Stimulated activated CD8-positive, alpha-beta memory T cell treated with anti-CD3 and anti-CD28 coated beads, Interleukin-12 subunit alpha, Interleukin-12 subunit beta, amount 100 ng/mL, for 1 hour (primary cell): ENCODE results near the gene TECPR1.

ENCODE experiments used
- DNase-seq: peaks from one replicate; pipeline ENCODE4 v3.0.0-alpha.2; 2020; ENCODE audit warnings: low read depth

Gene TECPR1

DNA sequence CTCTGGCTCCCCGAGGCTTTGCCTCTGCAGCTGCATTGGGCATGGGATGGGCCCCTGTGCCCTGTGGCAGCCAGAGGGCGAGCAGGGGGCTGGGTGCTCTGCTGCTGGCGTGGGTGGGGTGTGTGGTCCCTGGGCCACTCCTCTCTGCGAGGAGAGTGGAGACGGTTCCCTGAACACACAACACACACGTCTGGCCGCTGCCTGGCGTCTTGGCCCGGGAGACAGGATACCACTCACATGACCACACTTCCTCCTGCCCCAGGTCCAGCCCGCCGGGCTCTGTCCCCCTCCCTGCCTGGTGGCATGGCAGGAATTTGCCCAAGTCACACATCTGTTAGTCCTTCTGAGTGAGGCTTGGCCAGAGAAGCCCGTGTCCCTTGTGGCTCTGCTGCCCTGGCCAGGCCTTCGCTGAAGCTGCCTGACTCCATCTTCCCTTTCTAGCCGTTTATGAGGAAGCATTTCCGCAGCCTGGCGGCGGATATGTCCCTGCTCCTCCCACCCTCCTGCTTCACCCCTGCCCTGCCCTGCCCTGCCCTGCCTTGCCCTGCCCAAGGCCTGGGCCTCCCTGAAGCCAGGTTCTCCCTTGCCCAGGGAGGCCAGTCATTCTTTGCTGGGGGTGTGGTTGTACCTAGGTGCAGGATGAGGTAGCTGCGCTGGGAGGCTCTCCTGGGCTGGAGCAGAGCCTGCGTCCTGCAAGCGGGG lies 32.5 kb upstream of the TECPR1 start:
- DNase-seq, result no peak

DNA sequence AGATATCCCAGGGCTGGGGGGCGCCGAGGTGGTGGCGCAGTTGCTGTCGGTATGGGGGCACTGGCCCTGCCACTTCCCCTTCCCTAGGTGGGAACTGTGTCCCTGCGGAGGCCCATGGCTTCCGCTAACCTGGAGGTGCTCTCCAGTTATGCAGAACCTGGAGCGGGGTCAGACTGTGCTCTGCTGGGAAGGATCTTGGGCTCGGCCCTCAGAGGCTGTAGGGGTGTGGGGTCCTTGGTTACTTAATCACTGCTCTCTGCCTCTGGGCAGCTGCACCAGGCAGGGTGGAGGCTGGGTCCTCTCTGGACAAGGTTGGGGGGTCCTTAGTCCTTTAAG lies 31.8 kb upstream of the TECPR1 start:
- no peak for DNase-seq

GRCh38 chr7:98283127-98283886 lies 31.3 kb upstream of the TECPR1 start:
- DNase-seq, result no peak

GRCh38 chr7:98282703-98283102 lies 30.7 kb upstream of the TECPR1 start:
- no peak for DNase-seq

DNA sequence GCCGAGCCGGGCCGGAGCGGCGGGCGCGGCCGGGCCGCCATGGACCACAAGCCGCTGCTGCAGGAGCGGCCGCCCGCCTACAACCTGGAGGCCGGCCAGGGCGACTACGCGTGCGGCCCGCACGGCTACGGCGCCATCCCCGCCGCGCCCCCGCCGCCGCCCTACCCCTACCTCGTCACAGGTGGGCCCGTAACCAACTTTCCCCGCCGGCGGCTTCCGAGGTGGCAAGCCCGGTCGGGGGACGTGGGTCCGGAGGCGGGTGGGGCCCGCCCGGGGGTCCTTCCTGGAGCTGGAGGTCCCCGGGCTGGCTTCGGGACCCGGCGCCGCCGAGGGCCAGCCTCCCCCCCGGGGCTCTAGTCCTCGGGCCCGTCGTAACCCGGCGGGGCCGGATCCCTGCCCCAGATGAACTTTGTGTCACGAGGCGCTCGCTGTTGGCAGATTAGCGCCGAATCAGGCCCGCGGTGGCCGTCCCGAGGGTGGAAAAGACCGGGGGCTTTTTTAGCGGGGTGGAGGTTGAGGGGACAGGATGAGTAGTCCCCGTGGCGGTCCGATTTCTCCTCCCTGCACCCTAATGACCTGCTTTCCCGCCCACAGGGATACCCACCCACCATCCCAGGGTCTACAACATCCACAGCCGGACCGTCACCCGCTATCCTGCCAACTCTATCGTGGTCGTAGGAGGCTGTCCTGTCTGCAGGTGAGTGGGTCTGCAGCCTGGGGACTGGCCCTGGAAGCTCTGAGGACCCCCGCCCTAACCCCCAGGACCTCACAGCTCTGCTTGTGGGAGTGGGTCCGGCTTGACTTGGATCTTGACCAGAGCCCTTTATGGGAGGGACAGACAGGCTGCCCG lies 29.9 kb upstream of the TECPR1 start:
- no peak for DNase-seq

DNA sequence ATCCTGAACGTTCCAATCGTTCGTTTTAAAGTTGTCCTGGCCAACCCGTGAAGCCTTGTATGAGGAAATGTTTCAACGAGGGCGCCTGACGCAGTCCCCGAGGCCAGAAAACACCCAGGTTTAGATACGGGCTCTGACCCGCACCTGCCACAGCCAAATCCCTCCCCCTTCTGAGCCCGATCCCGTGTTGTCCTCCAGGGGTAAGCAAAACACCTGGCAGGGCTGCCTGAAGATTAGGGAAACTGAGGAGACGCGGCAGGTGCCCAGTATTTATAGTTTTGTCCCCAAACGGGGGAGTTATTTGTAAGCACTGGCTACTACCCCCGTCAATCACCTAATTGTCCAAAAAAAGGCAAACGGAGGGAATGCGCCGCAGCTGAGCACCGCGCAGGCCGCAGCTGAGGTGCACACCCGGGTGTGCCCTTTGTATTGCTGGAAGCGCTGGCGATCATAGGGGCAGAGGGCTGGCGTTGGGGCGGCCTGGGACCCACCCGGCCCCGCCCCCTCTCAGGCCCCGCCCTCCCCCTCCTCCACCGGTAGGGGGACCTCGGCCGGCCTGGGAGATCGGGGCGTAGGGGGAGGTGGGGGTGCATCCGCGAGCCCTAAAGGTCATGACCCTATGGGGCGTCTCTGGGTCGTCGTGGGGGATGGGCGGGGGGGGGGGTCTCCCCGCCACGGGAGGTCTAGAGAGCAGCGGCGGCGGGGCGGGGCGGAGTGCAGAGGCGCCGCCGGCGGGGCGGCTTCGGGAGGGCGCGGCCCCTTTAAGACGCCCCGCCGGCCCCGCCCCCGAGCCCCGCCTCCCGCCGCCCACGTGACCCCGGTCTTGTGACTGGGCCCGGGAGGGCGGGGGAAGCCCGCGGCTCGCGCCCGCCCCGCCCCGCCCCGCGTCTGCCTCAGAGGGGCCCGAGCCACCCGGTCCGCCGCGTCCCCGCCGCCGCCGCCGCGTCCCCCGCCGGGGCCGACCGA lies 29.0 kb upstream of the TECPR1 start, which contains the start of gene BRI3:
Gene BRI3 (plus strand): TSS at position 896 of the 966 bp plus-strand sequence. CDS start 110 bp downstream, outside the sequence.
- DNase-seq, result peak; percentile 80

DNA sequence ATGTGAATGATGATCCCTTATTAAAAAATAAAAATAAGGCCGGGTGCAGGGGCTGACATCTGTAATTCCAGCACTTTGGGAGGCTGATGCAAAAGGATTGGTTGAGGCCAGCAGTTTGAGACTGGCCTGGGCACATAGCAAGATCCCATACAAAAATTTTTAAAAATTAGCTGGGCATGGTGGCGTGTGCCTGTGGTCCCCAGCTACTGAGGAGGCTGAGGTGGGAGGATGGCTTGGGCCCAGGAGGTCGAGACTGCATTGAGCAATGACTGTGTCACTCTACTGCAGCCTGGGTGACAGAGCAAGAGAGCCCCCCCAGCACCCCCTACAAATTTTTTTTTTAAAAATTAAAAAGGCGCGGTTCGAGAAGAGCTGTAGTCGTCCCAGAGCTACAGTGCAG lies 28.3 kb upstream of the TECPR1 start:
- DNase-seq, result no peak

GRCh38 chr7:98278936-98279335 lies 26.9 kb upstream of the TECPR1 start:
- no peak for DNase-seq

DNA sequence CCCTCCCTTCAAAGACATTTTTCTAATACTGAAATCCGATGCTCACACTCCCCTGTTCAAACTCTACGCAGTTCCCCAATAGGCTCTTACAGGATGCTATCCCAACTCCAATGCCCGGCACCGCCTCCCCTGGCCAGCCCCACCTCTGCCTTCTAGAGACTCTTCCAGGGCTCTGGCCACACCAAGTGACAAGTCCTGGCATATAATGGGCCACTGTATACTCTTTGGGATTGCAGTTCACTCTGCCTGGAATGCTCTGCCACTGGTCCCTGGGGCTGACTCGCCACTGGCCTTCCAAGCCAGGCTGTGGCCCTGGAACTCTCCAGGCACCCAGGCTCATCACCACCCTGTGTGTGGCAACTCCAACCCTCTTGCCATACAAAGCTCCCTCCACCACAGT lies 26.4 kb upstream of the TECPR1 start:
- no peak for DNase-seq

DNA sequence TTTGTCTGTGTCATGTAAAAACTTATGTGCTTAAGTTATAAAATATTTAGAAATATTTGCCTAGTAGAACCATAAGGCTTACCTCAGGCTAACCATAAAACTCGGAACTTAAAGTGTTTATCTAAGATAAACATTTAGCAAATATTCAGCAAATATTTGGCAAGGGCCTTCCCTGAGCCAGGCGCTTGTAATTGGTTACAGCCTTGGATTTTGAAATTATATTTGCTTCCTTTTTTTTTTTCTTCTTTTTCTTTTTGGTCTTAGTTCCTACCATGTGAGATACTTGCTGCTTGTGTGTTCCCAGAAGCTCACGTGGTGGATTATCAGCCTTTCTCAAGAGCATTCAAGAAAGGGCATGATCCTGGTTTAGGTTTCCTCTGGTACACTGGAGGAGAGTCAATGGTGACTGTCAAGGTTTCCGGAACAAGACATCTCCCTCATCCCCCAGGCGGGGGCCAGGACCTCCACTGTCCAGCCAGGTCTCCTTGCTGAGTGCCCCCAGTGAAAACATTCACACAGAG lies 24.3 kb upstream of the TECPR1 start:
- DNase-seq, result no peak

- no peak for DNase-seq
These were observed 15.3 kb upstream of the TECPR1 start for GRCh38 chr7:98267303-98267702.

DNA sequence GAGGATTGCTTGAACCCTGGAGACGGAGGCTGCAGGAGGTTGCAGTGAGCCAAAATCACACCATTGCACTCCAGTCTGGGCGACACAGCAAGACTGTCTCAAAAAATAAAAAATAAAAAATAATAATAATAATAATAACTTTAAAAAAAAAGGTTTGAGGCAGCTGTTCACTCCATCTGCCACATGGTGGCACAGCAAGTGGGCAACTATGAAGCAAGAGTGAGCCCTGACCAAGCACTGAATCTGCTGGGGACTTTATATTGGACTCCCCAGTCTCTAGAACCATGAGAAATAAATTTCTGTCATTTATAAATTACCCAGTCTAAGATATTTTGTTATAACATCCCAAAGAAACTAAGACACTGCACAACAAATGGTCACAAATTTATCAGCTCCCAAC lies 14.8 kb upstream of the TECPR1 start:
- DNase-seq, result no peak

- DNase-seq, result no peak
These were observed 13.8 kb upstream of the TECPR1 start for GRCh38 chr7:98265841-98266271.

GRCh38 chr7:98257701-98258100 lies 5.7 kb upstream of the TECPR1 start:
- no peak for DNase-seq

- no peak for DNase-seq
These were observed 4.4 kb upstream of the TECPR1 start for GRCh38 chr7:98256431-98256830.

DNA sequence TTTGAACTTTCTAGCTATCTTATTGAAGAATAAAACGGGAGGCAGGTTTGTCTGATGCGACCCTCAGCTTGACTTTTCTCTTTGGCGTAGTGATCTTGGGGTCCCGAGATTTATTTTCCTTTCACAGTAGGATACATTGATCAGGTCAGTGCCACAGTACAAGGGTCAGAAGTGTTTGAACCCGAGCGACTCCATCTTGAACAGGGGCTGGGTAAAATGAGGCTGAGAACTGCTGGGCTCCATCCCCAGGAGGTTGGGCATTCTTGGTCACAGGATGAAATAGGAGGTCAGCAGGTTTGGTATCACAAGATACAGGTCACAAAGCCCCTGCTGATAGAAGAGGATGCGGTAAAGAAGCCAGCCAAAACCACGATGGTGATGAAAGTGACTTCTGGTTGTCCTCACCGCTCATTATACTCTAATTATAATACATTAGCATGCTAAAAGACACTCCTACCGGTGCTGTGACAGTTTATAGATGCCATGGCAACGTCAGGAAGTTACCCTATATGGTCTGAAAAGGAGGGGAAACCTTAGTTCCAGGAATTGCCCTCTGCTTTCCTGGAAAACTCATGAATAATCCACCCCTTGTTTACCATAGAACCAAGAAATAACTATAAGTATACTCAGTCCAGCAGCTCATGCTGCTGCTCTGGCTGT lies 3.0 kb upstream of the TECPR1 start:
- no peak for DNase-seq

DNA sequence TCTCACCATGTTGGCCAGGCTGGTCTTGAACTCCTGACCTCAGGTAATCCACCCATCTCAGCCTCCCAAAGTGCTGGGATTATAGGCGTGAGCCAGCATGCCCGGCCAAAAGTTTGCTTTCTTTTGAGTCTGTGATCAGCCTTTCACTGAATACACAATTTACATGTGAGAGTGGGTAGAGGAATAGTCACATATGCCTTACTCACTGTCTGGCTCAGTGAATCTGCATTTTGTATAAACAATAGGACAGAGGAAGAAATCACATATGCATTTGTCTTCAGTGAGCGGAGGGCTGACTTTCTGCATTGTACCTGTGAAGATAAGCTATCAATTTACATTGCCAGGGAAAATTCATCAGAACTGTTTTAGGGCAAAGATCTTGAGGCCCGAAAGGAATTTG lies 2.5 kb upstream of the TECPR1 start:
- DNase-seq, result no peak

DNA sequence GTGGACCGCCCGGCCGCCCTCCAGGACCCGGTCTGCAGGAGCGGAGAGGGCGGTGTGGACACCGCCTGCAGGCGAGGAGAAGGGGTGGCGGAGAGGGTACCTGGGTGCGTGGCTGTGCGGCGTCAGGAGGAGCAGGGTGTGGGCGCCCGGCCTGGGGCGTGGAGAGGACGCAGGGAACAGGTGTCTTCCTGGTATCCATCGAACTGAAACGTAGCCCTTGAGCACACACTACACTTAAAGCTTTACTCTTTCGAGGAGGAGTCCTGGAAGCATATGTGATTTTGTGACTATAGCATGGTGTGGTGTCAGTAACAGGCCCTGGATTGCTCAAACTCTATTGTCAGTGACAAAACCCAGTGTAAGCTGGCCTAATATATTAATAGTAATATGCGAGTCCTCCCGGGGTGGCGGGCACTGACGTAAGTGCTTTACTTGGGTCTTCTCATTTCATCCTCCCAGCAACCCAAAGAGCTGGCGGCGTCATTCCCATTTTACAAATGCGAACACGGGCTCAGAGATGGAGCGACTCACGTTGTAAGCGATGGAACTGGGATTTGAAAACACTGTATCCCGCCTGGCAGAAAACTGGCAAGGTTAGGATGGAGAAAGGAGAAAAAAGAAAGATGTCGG lies 508 bp upstream of the TECPR1 start:
- DNase-seq, result no peak

- DNase-seq, result peak; percentile 4
These were observed 816 bp downstream of the TECPR1 start for GRCh38 chr7:98251231-98251600.

GRCh38 chr7:98250789-98251188 lies 1.2 kb downstream of the TECPR1 start:
- peak; percentile 16 for DNase-seq
